ENCODE data around the gene SYCE3. TPM values are rescaled to one million over a fixed set of nuclear protein-coding genes. Genes with fewer than 3 reads are reported as not detected.
A peak's percentile ranks its signal among the peaks of the same experiment; 100 is the strongest.

Gene SYCE3
- polyA plus RNA-seq, 3 donors: 1.9 to 3.1 TPM; not detected in 1

GRCh38 chr22:50529416-50529896 lies 33.3 kb downstream of the SYCE3 start:
- no peak overlapping the region for H2AFZ ChIP-seq (ENCODE audit: insufficient read depth, low read depth, low read length, poor library complexity, severe bottlenecking)

GRCh38 chr22:50528682-50529415 lies 33.9 kb downstream of the SYCE3 start:
- Histone ChIP-seq H3K4me3 (replicated peaks in 1 of 3; ENCODE audit: low read depth in 2 of 3, low read length in 3 of 3) (peak overlapping the region; percentile 72 to 99 (median 73)), H3K27me3 (ENCODE audit: control insufficient read depth in 2 of 2, insufficient read depth in 2 of 2, low read length in 2 of 2) (no peaks in the 10 kb centered on the region), H3K4me2 (replicated peaks; ENCODE audit: extremely low read depth, low read length, poor library complexity, severe bottlenecking) (peak overlapping the region; percentile 95), H3K36me3 (replicated peaks in 1 of 2; ENCODE audit: control insufficient read depth in 1 of 2, insufficient read depth in 2 of 2, low read length in 2 of 2) (peaks cover 20 to 26% of the 10 kb centered on the region in 2 donors), H3K79me2 (ENCODE audit: insufficient read depth, low read length) (peaks cover 89% of the 10 kb centered on the region), H3K9me3 (replicated peaks in 1 of 2; ENCODE audit: control insufficient read depth in 1 of 2, insufficient read depth in 1 of 2, low read length in 2 of 2) (no peaks in the 10 kb centered on the region), H4K20me1 (ENCODE audit: insufficient read depth, low read length) (peaks cover 58% of the 10 kb centered on the region), H3K4me1 (ENCODE audit: control insufficient read depth in 1 of 2, insufficient read depth in 2 of 2, low read length in 2 of 2) (peaks cover 61 to 85% of the 10 kb centered on the region in 2 donors), H2AFZ (ENCODE audit: insufficient read depth, low read depth, low read length, poor library complexity, severe bottlenecking) (no peak overlapping the region), H3K9ac (ENCODE audit: insufficient read depth, low read length, poor library complexity, severe bottlenecking) (peak overlapping the region; percentile 100), H3K27ac (ENCODE audit: low read depth in 1 of 2, low read length in 2 of 2) (peak overlapping the region; percentile 100)
- peaks cover 29 to 35% of the 10 kb centered on the region in 2 donors for H3K36me3 Mint-ChIP-seq
- no peaks in the 10 kb centered on the region for H3K27me3 Mint-ChIP-seq (ENCODE audit: low read depth in 3 of 3)
- no peak for DNase-seq
- TF ChIP-seq, protein P1, sequence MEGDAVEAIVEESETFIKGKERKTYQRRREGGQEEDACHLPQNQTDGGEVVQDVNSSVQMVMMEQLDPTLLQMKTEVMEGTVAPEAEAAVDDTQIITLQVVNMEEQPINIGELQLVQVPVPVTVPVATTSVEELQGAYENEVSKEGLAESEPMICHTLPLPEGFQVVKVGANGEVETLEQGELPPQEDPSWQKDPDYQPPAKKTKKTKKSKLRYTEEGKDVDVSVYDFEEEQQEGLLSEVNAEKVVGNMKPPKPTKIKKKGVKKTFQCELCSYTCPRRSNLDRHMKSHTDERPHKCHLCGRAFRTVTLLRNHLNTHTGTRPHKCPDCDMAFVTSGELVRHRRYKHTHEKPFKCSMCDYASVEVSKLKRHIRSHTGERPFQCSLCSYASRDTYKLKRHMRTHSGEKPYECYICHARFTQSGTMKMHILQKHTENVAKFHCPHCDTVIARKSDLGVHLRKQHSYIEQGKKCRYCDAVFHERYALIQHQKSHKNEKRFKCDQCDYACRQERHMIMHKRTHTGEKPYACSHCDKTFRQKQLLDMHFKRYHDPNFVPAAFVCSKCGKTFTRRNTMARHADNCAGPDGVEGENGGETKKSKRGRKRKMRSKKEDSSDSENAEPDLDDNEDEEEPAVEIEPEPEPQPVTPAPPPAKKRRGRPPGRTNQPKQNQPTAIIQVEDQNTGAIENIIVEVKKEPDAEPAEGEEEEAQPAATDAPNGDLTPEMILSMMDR (IDR thresholded peaks at IDR 0.05): no peak
- peaks cover 44% of the 10 kb centered on the region for H3K4me1 Mint-ChIP-seq
- H3K9me3 Mint-ChIP-seq: no peaks in the 10 kb centered on the region
- peak overlapping the region; percentile 94 to 100 (median 97) for H3K27ac Mint-ChIP-seq
- peak overlapping the region; percentile 91 to 95 for H3K4me3 Mint-ChIP-seq
- intact Hi-C loops (cut with micrococcal nuclease): loop anchor here (1.0 to 5.0 kb wide), 4 partner anchors 13 to 93 kb away; partner anchors contain the start of genes CHKB (in 2 of the 2) and SYCE3 (in 1 of the 2)
- whole genome bisulfite sequencing (ENCODE audit: insufficient coverage): 53% methylated on average over 6 of the region's 15 CpGs

More at GRCh38 chr22:50529416-50529896, 33.3 kb downstream of the SYCE3 start:
- Mint-ChIP-seq H3K9me3 (no peaks in the 10 kb centered on the region), H3K4me1 (peaks cover 47% of the 10 kb centered on the region), H3K4me3 (peak overlapping the region; percentile 91 to 95), H3K27ac (peak overlapping the region; percentile 94 to 100 (median 97)), H3K27me3 (ENCODE audit: low read depth in 3 of 3) (no peaks in the 10 kb centered on the region), H3K36me3 (peaks cover 27 to 30% of the 10 kb centered on the region in 2 donors)
- TF ChIP-seq, protein P1 (IDR thresholded peaks at IDR 0.05): no peak
- H3K27me3 ChIP-seq (ENCODE audit: control insufficient read depth in 2 of 2, insufficient read depth in 2 of 2, low read length in 2 of 2): no peaks in the 10 kb centered on the region
- peaks cover 14 to 20% of the 10 kb centered on the region in 2 donors for H3K36me3 ChIP-seq (replicated peaks in 1 of 2; ENCODE audit: control insufficient read depth in 1 of 2, insufficient read depth in 2 of 2, low read length in 2 of 2)
- peak overlapping the region; percentile 72 to 99 (median 73) for H3K4me3 ChIP-seq (replicated peaks in 1 of 3; ENCODE audit: low read depth in 2 of 3, low read length in 3 of 3)
- intact Hi-C loops (cut with micrococcal nuclease): loop anchor here (1.0 to 5.0 kb wide), 4 partner anchors 13 to 93 kb away; partner anchors contain the start of genes CHKB (in 2 of the 2) and SYCE3 (in 1 of the 2)
- no peaks in the 10 kb centered on the region for H3K9me3 ChIP-seq (replicated peaks in 1 of 2; ENCODE audit: control insufficient read depth in 1 of 2, insufficient read depth in 1 of 2, low read length in 2 of 2)
- peak overlapping the region; percentile 95 for H3K4me2 ChIP-seq (replicated peaks; ENCODE audit: extremely low read depth, low read length, poor library complexity, severe bottlenecking)
- peaks cover 83% of the 10 kb centered on the region for H3K79me2 ChIP-seq (ENCODE audit: insufficient read depth, low read length)
- H3K27ac ChIP-seq (ENCODE audit: low read depth in 1 of 2, low read length in 2 of 2): peak overlapping the region; percentile 100
- peaks cover 52% of the 10 kb centered on the region for H4K20me1 ChIP-seq (ENCODE audit: insufficient read depth, low read length)
- H3K9ac ChIP-seq (ENCODE audit: insufficient read depth, low read length, poor library complexity, severe bottlenecking): peak overlapping the region; percentile 100
- H3K4me1 ChIP-seq (ENCODE audit: control insufficient read depth in 1 of 2, insufficient read depth in 2 of 2, low read length in 2 of 2): peaks cover 61 to 85% of the 10 kb centered on the region in 2 donors
- WGBS (ENCODE audit: insufficient coverage): 24% methylated on average over 47 of the region's 50 CpGs
- peak in 1 of 3 donors; percentile 44 for DNase-seq

Measured in CD14-positive monocyte (primary cell).